Activated CD8-positive, alpha-beta memory T cell treated with anti-CD3 and anti-CD28 coated beads, Interleukin-2, amount 50 U/mL, for 24 hours (primary cell): ENCODE results near the gene CYP26C1.

Experiments used
- DNase-seq: peaks from one replicate; pipeline ENCODE4 v3.0.0-alpha.2; 2020; ENCODE audit errors: extremely low read depth

Gene CYP26C1

DNA sequence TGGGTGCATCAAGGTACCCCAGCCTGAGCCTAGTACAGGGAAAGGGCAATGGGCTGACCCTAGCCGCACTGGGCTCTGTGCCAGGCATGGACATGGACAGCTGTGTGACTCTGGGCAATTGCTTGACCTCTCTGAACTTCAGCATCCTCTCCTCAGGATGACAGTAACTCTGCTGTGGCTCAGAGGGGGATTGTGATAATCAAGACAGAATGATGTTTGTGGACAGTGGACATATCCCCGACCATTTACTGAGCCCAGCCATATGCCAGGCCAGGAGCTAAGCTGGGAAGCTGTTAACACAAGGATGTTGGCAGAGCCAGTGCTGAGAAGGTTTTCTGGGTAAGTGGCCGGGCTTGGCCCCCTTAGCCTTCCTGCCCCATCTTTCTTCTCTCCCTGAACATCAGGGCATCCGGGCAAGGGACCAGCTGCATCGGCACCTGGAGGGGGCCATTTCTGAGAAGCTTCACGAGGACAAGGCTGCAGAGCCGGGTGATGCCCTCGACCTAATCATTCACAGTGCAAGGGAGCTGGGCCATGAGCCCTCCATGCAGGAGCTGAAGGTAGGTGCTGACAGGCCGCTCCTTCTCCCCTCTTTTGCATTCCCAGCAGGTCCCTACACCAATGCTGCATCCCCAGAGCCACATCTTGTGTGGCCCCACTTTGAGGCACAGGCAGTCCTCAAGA, 3.5 kb downstream of the CYP26C1 start:
- DNase-seq: no peak

DNA sequence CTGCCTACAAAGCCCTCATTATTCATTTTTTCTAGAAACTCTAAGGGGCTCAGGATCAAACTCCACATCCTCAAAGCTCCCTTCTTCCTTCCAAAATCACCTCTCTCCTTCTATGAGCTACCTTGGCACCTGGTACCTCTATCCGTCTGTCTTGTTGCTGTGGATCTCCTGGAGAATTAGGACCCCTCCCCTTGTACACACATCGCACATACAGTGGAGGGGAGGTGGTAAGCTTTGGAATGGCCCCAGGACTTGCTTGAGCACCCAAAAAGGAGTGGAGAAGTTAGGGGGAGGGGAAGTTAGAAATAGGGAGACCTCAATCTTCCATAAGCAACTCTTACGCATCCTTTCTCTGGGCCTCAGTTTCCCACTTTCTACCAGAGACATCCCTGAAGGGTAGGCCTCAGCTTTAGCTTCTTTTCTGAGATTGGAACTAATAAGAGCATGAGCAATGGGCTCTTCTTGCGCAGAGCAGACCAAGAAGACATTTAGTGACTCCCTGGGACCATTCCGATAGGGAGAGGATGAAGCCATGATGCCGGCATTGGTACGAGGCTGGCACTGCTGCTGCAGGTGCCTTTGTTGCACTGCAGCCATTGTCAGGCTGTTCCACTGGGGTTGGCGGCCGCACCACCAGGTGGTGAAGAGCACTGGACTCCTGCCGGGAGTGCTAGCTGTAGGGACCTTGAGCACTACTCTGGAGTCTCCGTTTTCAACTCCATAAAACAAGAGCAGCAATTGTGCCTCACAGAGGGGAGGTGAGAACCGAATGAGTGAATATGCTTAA, 4.5 kb downstream of the CYP26C1 start:
- no peak for DNase-seq

DNA sequence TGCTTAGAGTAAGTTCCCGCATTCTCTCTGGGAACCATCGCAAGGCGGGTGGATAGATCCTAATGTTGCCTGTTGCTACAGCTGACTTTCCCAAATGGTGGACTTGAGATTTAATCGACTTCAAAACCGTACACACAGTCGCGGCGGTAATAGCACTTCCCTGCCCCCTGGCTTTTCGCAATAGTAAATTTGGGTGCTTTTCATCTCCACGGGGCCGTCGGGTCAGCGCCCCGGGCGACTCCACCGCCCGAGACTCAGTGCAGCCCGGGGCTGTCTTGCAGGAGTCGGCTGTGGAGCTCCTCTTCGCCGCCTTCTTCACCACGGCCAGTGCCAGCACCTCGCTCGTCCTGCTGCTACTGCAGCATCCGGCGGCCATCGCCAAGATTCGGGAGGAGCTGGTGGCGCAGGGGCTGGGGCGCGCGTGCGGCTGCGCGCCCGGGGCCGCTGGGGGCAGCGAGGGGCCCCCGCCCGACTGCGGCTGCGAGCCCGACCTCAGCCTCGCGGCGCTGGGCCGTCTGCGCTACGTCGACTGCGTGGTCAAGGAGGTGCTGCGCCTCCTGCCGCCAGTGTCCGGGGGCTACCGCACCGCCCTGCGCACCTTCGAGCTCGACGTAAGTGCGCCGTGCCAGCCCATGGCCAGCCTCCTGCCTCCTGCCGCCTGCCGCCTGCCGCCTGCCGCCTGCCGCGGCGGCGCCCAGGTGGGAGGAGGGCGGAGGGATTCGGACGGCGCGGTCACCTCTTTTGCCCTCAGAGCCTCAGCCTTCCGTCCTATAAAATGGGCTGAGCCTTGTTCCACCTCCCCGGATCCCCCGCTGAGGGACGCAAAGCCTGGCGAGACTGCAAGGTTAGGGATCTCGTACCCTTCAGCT, 5.3 kb downstream of the CYP26C1 start:
- DNase-seq: no peak

- no peak for DNase-seq
Measured at GRCh38 chr10:93066544-93066913, 5.9 kb downstream of the CYP26C1 start.

GRCh38 chr10:93067443-93068365, 7.1 kb downstream of the CYP26C1 start:
- DNase-seq: no peak

- DNase-seq: no peak
Measured at GRCh38 chr10:93068411-93069244, 8.0 kb downstream of the CYP26C1 start.

DNA sequence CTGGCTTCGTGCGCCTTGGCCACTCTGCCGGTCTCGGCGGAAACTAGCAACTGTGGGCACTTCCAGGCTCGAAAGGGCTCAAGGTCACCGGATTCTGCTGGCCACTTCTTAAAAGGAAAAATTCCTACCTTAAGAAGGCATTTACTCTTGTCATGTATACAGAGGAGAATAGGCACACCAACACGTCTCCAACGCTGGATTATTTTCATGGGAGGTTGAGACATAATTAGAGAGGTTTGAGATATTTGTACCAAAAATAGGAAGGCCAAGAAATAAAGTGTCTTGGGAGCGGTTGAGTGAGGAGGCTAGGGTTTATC, 8.6 kb downstream of the CYP26C1 start:
- DNase-seq: no peak

DNA sequence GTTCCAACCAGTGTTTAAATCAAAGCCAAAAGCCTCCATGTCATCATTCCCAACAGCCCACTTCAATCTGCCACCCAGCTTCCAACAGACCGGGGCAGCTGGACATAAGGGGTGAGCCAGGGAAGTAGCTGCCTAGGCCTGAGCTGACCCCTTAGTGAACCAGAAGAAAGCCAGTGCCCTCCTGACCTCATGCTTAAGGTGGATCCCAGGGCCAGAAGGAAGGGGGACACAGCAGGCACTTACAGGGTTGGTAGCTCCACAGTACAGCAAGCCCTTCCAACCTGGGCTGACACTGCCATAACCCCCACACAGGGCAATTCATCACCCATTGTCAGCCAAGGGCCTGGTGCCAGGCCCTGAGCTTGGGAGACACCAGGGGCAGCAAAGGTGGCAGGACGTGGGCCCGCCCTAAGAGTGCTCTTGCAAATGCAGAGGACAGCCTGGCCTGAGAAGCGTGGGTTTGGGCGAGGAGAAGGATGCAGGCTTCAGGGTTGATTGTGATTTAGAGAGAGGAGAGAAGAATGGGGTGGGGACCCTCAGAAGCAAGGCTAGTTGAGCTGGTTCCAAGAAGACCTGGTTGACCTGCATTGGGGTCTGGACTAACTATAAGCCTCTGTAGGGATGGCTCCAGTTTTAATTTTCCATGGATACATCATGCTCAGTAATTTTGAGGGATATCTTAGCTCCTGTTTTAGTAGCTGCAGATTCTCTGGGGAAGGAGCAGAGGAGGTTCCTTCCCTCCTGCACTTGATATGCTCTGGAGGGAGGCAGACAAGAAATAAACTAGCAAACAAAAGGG, 10.0 kb downstream of the CYP26C1 start:
- no peak for DNase-seq

- no peak for DNase-seq
Measured at GRCh38 chr10:93071177-93071472, 10.5 kb downstream of the CYP26C1 start.

DNA sequence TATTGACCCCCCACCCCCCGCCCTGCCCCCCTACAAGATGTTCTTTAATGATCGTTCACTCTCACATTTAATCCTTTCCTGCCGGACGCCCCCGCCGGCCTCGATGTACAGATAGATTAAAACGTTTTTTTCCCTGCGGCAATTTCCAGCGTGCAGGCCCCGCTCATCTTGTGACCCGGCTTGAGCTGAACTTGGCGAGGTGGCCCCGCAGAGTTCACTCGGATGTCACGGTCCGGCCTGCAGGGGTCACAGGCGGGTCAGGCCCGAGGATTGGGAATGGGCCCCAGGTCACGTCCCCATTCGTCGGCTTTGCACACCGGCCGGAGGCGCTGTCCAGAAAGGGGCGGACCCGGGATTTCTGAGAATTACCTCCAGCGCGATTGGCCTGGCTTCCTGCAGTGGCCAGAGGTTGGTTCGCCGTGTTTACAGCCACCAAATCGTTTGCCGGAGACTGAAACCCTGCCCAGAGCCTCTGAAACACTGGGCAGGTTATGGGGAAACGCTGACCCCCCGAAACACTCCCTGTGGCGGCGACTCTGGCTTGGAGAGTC, 11.2 kb downstream of the CYP26C1 start:
- no peak for DNase-seq

- no peak for DNase-seq
Measured at GRCh38 chr10:93072225-93072712, 11.7 kb downstream of the CYP26C1 start.

GRCh38 chr10:93072713-93073538, 12.3 kb downstream of the CYP26C1 start:
- no peak for DNase-seq

DNA sequence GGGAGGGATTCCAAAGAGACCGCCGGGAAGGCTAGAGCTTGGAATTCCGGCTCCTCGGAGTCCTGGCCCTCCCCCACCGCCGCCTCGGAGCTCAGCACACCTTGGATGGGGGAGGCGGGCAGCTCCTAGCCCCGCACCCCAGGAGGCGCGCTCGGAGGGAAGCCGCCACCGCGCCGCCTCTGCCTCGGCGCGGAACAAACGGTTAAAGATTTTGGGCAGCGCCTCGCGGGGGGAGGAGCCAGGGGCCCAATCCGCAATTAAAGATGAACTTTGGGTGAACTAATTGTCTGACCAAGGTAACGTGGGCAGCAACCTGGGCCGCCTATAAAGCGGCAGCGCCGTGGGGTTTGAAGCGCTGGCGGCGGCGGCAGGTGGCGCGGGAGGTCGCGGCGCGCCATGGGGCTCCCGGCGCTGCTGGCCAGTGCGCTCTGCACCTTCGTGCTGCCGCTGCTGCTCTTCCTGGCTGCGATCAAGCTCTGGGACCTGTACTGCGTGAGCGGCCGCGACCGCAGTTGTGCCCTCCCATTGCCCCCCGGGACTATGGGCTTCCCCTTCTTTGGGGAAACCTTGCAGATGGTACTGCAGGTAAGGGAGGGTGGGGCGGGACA, 13.0 kb downstream of the CYP26C1 start, which contains the start of gene CYP26A1:
CYP26A1 (plus strand) TSS at position 355 of the 608 bp plus-strand sequence; CDS start at position 397, 42 bp downstream.
- no peak for DNase-seq

GRCh38 chr10:93074147-93074596, 13.6 kb downstream of the CYP26C1 start:
- no peak for DNase-seq

GRCh38 chr10:93074597-93075368, 14.2 kb downstream of the CYP26C1 start:
- no peak for DNase-seq

GRCh38 chr10:93075369-93076221, 15.0 kb downstream of the CYP26C1 start:
- no peak for DNase-seq
